HG03457 (cell line): Measurements from ENCODE around the gene CCNJL.

ENCODE experiments used
- ATAC-seq: cut with Tn5 transposase; IDR thresholded peaks from one replicate; pipeline ENCODE4 v1.9.1; 2021; ENCODE audit warnings: moderate number of reproducible peaks; ENCODE audit not compliant: unreplicated experiment

Gene CCNJL

DNA sequence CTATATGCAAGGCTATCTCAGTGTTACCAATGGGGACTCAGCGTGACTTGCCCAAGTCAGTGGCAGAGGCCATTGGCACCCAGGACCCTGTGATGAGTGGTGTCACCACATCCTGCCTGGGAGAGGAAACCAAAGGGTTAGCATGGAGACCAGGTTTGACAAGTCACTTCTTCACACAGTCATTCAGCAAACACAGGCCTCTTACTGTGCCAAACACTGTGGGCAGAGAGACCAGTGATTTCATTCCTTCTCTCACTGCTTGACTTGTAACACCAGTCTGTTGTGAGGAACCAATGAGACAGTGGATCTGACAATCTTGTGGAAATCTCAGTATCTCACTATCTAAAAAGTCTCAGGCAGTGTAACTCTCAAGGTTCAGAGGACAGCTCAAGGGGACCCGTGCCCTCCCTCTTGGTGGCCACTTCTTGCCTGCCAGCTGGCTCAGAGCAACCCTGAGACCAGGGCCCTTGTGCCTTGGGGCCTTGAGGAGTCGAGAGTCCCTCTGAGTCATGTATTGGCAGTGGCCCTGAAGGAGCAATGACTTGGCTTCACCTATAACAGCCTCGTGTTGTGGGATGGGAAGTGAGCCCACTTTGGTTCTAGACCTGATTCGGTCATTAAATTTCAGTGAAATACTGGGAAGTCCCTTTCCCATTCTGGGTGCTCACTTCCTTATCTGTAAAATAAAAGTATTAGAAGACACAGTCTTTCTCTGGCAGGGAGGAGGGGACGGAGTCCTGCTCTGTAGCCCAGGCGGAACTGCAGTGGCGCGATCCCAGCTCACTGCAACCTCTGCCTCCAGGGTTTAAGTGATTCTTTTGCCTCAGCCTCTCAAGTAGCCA, 81.5 kb downstream of the CCNJL start:
- ATAC-seq = peak; percentile 58

DNA sequence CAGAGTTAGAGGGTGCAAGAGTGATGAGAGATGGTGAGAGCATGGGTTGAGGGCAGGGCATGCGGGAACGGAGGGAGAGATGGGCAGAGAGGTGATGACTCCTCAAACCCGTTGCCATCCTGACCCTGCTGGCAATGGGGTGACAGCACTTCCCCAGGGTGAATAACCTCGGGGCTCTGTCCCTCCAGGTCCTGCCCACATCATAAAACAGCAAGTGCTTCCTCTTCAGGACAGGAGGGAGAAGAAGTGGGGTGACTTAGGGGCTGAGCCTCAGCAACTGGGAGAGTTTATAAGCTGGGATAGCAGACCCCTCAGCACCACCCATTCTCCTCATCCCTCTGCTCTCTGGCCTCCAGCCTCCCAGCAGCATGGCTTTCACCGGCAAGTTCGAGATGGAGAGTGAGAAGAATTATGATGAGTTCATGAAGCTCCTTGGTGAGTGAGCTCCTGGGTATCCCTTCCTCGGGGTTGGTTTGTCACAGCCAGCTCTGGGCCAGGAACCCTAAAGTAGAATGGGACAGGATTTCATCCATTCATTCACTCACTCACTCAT, 83.1 kb downstream of the CCNJL start, which contains the start of gene FABP6:
Gene FABP6 (plus strand): TSS at position 317 of the 553 bp plus-strand sequence. CDS start 52 bp downstream, at position 369.
- no peak for ATAC-seq

DNA sequence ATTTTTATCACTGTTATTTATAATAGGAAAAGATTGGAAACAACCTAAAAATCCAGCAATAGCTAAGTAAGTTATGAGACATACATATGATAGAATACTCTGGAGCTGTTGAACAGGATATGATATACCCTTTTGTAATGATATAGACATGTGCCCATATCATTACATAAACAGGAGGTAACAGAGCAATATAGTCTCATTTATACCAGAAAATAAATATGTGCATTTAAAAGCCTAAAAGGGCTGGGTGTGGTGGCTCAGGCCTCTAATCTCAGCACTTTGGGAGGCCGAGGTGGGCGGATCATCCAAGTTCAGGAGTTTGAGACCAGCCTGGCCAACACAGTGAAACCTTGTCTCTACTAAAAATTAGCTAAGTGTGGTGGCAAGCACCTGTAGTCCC, 85.4 kb downstream of the CCNJL start:
- ATAC-seq = no peak

DNA sequence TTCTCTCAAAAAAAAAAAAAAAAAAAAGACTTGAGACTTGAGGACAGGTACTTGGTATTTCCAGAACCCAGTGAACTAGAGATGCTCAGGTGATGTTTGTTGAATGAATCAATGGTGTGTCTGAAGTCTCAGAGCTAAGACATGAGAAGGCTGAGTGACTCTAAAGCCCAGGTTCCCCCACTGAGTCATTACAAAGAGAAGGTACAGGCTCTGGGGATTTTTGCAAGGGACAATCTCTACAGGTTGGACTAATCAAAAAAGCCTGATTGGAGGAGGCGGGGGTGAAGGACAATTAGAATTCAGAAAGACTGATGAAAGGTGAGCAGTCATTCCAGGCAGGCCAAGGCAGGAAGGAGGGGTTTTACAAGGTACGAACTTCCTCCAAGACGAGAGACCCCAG, 91.3 kb downstream of the CCNJL start:
- no peak for ATAC-seq

DNA sequence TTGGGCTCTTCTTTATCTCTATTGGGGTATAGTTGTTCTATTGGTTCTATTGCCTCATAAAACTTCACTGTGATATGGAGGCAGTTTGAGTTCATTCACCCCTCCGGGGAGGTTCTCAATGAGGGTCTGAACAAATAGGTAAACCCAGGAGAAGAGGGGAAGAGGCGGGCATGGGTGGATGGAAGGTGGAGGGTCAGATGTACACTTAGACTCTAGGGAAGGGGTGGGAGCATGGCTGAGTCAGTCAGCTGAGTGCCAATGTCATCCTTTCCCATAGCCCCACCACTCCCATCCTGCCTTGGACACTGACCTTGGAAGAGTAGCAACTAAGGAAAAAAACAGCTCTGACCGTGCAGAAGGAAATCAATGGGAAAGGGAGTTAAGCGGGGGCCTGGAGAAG, 93.0 kb downstream of the CCNJL start:
- no peak for ATAC-seq

DNA sequence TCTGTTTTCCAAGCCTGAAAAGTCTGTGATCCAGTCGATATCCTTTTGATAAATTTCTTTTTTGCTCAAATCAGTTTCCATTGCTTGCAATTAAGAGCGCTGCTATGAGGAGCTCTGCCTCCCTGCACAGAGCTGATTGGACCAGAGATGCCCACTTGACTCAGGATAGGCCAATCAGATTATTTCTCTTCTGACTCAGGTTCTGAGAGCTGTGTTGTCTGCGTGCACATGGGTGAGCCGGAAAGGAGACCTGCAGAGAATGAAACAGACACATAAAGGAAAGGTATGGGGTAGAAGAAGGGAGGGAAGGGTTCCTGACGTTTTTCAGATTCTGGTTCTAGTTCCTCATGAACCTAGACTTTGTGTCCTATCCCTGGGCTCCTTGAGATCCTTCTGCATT, 98.8 kb downstream of the CCNJL start:
- ATAC-seq = no peak

DNA sequence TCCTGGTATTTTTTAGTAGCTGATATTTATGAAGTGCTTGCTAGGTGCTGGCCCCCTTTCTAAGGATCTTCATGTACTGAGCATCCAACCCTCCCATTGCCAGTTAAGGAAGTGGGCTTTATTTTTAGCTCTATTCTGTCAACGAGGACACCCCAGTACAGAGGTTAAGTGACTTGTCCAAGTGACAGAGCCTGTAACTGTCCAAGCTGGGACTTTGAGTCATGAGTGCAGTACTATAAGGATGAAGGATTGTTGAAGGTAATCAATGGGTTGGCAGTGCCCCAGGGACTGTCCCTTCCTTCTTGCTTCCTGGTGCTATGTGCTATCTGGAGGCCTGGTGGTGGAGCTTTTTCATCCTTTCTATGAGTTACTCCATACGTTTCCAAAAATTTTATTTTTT, 101.0 kb downstream of the CCNJL start:
- ATAC-seq = no peak

DNA sequence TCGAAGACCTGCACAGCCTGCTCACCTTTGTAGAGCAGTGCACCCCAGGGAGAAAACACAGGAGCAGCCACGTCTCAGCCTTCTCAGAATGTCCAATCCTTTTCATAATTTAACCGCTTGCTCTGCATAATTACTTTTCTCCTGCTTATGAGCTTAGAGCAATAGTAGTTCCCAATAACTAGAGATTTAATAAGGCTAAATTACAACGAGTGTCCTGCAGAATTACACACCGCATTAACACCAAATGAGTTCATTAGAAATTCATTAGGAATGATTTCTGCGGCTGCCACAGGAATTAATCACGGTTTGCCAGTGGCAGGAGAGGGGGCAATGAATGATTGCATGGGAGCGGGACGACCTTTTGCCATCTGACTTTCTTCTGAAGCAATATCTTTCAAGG, 101.8 kb downstream of the CCNJL start:
- ATAC-seq = no peak

DNA sequence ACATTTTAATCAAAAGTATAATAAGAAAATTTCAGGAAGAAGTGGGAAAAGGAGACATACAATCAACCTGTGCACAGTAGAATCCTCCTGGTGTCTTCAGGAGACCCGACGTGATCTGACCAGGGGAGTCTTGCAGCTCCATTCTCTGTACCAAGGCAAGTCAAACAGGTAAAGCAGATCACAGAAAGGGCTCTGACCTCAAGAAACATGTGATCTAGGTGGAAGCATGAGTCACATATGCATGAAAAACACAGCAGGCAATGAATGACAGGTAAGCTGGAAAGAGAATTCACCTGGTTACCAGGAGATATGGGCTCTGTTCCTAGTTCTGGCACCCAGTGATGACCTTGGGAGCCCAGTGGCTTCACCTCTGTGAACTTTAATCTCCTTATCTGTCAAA, 102.4 kb downstream of the CCNJL start:
- ATAC-seq = no peak

DNA sequence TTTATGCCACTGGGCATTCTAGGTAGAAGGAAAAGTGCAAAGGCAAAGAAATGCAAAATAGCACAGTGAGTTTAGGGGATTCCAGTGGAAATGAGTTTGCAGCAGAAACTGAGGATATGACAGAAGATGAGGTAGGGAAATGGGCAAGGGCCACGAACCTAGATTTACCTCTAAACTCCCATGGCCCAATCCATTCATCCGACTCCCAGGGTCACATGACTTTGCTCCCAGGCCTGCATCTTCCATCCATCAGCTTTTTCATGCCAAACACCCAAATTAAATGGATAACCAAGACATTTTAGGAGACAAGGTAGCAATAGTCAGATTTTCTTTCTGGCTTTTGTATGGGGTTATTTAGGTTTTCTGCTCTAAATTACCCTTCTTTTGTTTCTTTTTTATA, 105.3 kb downstream of the CCNJL start:
- ATAC-seq = no peak
